HEK293 (cell line): Measurements from ENCODE around the gene CDK5R1.

Experiments
- CTCF ChIA-PET: fragments of 350-600 bp; formaldehyde crosslinking; extraction: SDS; loops from one replicate; lab custom pipeline; 2021; ENCODE audit warnings: antibody characterized with exemption; lab: Yijun Ruan, JAX
- POLR2A ChIA-PET: fragments of 300-600 bp; formaldehyde crosslinking; extraction: SDS; loops from one replicate; lab custom pipeline; 2020; ENCODE audit warnings: antibody characterized with exemption, inconsistent platforms; lab: Yijun Ruan, JAX
- H3K27ac ChIP-seq: fragments of 200-500 bp; sonication (Bioruptor generic); 2 replicates; pipeline ENCODE4 v1.5.1; 2014; ENCODE audit warnings: low read depth, low read length, control low read depth, inconsistent platforms; ENCODE audit errors: extremely low read depth
- H3K36me3 ChIP-seq, 2 experiments: fragments of 200-500 bp in 1 of 2; sonication (Bioruptor generic) in 1 of 2; 1 replicate in 1 of 2; 2 replicates in 1 of 2; pipeline ENCODE4 v1.5.1; 2014 to 2017; ENCODE audit warnings: inconsistent platforms in 2 of 2, low read length in 2 of 2; ENCODE audit not compliant: control insufficient read depth in 2 of 2, insufficient read depth in 1 of 2
- H3K4me1 ChIP-seq: fragments of 200-500 bp; sonication (Bioruptor generic); 2 replicates; pipeline ENCODE4 v1.5.1; 2014; ENCODE audit warnings: mild to moderate bottlenecking, low read length, inconsistent platforms; ENCODE audit not compliant: control insufficient read depth, insufficient read depth
- H3K4me3 ChIP-seq: 2 replicates; pipeline ENCODE4 v1.5.1; 2011; ENCODE audit warnings: low read depth, mild to moderate bottlenecking, control low read depth, low read length, moderate library complexity
- H3K9me3 ChIP-seq: fragments of 200-500 bp; sonication (Bioruptor generic); 2 replicates; pipeline ENCODE4 v1.5.1; 2014; ENCODE audit warnings: low read depth, low read length, inconsistent platforms; ENCODE audit not compliant: control insufficient read depth, insufficient read depth
- GLI2 ChIP-seq: fragments of 450-650 bp; formaldehyde crosslinking; IDR thresholded peaks from 2 replicates; pipeline ENCODE4; 2017; ENCODE audit warnings: missing biosample characterization, missing genetic modification characterization, low read depth, borderline replicate concordance
- GLIS2 ChIP-seq: fragments of 450-650 bp; formaldehyde crosslinking; IDR thresholded peaks from 2 replicates; pipeline ENCODE4 v1.5.1; 2016; ENCODE audit warnings: missing biosample characterization, missing genetic modification characterization
- HOXD13 ChIP-seq: sonication (generic); formaldehyde crosslinking; IDR thresholded peaks from 2 replicates; pipeline ENCODE4 v1.8.0; 2022; ENCODE audit warnings: missing genetic modification reagents, borderline replicate concordance
- KLF1 ChIP-seq: fragments of 450-650 bp; formaldehyde crosslinking; IDR thresholded peaks from 2 replicates; pipeline ENCODE4 v1.5.1; 2016; ENCODE audit warnings: missing biosample characterization, missing genetic modification characterization
- REPIN1 ChIP-seq: fragments of 450-650 bp; formaldehyde crosslinking; IDR thresholded peaks from 2 replicates; pipeline ENCODE4 v1.5.1; 2017; ENCODE audit warnings: missing biosample characterization, missing genetic modification characterization, low read depth
- ZBTB7A ChIP-seq: fragments of 450-650 bp; formaldehyde crosslinking; IDR thresholded peaks from 2 replicates; pipeline ENCODE4 v1.5.1; 2016; ENCODE audit warnings: low read depth, missing biosample characterization, missing genetic modification characterization
- ZEB2 ChIP-seq: fragments of 450-650 bp; formaldehyde crosslinking; IDR thresholded peaks from 2 replicates; pipeline ENCODE4 v1.5.1; 2016; ENCODE audit warnings: missing biosample characterization, missing genetic modification characterization
- ZFHX2 ChIP-seq: fragments of 450-650 bp; formaldehyde crosslinking; conservative IDR thresholded peaks from 2 replicates; pipeline ENCODE4 v1.5.1; 2016; ENCODE audit warnings: missing biosample characterization, missing genetic modification characterization
- ZFP69B ChIP-seq: fragments of 450-650 bp; formaldehyde crosslinking; IDR thresholded peaks from 2 replicates; pipeline ENCODE4 v1.5.1; 2016; ENCODE audit warnings: missing biosample characterization, missing genetic modification characterization
- ZNF155 ChIP-seq: fragments of 450-650 bp; formaldehyde crosslinking; IDR thresholded peaks from 2 replicates; pipeline ENCODE4 v1.5.1; 2016; ENCODE audit warnings: missing biosample characterization, missing genetic modification characterization
- ZNF214 ChIP-seq: fragments of 450-650 bp; formaldehyde crosslinking; IDR thresholded peaks from 2 replicates; pipeline ENCODE4 v1.5.1; 2017; ENCODE audit warnings: missing biosample characterization, mild to moderate bottlenecking, missing genetic modification characterization, borderline replicate concordance
- ZNF221 ChIP-seq: fragments of 450-650 bp; formaldehyde crosslinking; IDR thresholded peaks from 2 replicates; pipeline ENCODE4 v1.5.1; 2017; ENCODE audit warnings: missing biosample characterization, missing genetic modification characterization, borderline replicate concordance
- ZNF24 ChIP-seq: fragments of 450-650 bp; formaldehyde crosslinking; IDR thresholded peaks from 2 replicates; pipeline ENCODE4 v1.5.1; 2016; ENCODE audit warnings: missing biosample characterization, missing genetic modification characterization
- ZNF266 ChIP-seq: fragments of 450-650 bp; formaldehyde crosslinking; IDR thresholded peaks from 2 replicates; pipeline ENCODE4 v1.5.1; 2016; ENCODE audit warnings: missing biosample characterization, missing genetic modification characterization, low read depth
- ZNF394 ChIP-seq: fragments of 450-650 bp; formaldehyde crosslinking; IDR thresholded peaks from 2 replicates; pipeline ENCODE4 v1.5.1; 2016; ENCODE audit warnings: missing biosample characterization, missing genetic modification characterization, mild to moderate bottlenecking, moderate library complexity, borderline replicate concordance
- ZNF416 ChIP-seq: fragments of 450-650 bp; formaldehyde crosslinking; IDR thresholded peaks from 2 replicates; pipeline ENCODE4 v1.5.1; 2016; ENCODE audit warnings: missing biosample characterization, missing genetic modification characterization
- ZNF514 ChIP-seq: fragments of 450-650 bp; formaldehyde crosslinking; IDR thresholded peaks from 2 replicates; pipeline ENCODE4 v1.5.1; 2016; ENCODE audit warnings: missing biosample characterization, missing genetic modification characterization
- ZNF664 ChIP-seq: fragments of 450-650 bp; formaldehyde crosslinking; IDR thresholded peaks from 2 replicates; pipeline ENCODE4 v1.5.1; 2016; ENCODE audit warnings: missing biosample characterization, missing genetic modification characterization
- ZNF670 ChIP-seq: fragments of 450-650 bp; formaldehyde crosslinking; IDR thresholded peaks from 2 replicates; pipeline ENCODE4 v1.5.1; 2016; ENCODE audit warnings: missing biosample characterization, missing genetic modification characterization, low read depth
- ZNF776 ChIP-seq: fragments of 450-650 bp; formaldehyde crosslinking; IDR thresholded peaks from 2 replicates; pipeline ENCODE4 v1.5.0; 2017; ENCODE audit warnings: missing biosample characterization, missing genetic modification characterization, borderline replicate concordance

The CDK5R1 gene

GRCh38 chr17:32516940-32517701, 30.3 kb downstream of the CDK5R1 start (continued):
- TF ChIP-seq ZNF266 (tag by site-specific recombination) = no peak
- no peak for TF ChIP-seq ZNF155
- TF ChIP-seq ZNF664 (tag by site-specific recombination) = no peak

DNA sequence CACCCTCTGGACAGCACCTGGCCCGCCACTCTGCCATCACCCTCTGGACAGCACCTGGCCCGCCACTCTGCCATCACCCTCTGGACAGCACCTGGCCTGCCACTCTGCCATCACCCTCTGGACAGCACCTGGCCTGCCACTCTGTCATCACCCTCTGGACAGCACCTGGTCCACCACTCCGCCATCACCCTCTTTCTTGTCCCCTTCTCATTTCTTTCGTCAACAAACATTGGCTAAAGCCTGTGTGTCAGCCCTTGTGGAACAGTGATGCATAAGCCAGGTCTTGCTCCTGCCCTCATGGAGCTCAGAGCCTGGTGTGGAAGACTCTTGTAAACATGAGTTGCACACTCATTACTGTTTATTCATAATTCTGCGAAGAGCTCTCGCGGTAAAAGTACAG, 31.2 kb downstream of the CDK5R1 start:
- CTCF ChIA-PET = interaction anchor here (0.8 to 1.7 kb wide), 6 partner anchors 17 to 1574 kb away, joined by 3 to 7 read pairs (median 3); partner anchors contain the start of genes CDK5R1 and MYO1D
- POLR2A ChIA-PET = interaction anchor here (1.5 kb wide), 1 partner anchor 33 kb away, joined by 4 read pairs; no protein-coding TSS in a partner anchor
- H3K9me3 ChIP-seq = no peaks in the 10 kb centered on the region
- H3K4me3 ChIP-seq = no peak overlapping the region
- H3K4me1 ChIP-seq = peaks cover 21% of the 10 kb centered on the region
- no peak overlapping the region for H3K27ac ChIP-seq
- H3K36me3 ChIP-seq = no peaks in the 10 kb centered on the region
- TF ChIP-seq ZNF514 (tag by site-specific recombination) (no peak), ZFHX2 (tag by site-specific recombination) (no peak), ZNF670 (tag by site-specific recombination) (no peak), ZFP69B (tag by site-specific recombination) (no peak), ZNF24 (tag by site-specific recombination) (no peak), ZNF221 (tag by site-specific recombination) (no peak), GLI2 (tag by site-specific recombination) (no peak), GLIS2 (tag by site-specific recombination) (no peak)

DNA sequence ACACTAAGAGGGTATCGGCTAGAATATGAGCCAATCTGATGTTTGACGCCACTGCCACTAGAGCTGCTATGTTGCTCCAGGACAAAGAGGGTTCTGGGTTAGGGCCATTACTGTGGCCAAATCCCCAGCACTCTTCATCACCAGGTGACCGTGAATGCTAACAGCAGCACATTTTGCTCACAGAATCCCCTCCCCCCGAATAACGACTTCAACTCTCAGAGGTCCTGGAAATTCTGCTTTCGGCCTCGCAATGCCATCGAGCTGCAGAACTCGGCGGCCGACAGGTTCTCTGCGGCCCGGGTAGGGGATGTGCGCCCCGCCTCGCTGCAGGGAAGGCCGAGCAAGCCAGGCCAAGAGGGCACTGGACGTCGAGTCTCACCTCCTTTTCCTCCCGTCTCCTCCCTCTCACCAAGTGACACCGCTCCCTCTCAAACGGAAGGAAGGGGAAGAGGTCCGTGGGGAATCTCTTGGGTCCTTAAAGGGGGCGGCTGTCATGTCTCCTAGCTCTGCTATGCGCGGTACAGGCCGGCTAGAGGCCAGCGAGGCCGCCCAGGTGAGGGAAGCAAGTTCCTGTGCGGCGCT, 31.9 kb downstream of the CDK5R1 start:
- H3K4me1 ChIP-seq = peaks cover 21% of the 10 kb centered on the region
- H3K9me3 ChIP-seq = no peaks in the 10 kb centered on the region
- CTCF ChIA-PET = interaction anchor here (0.6 to 1.7 kb wide), 5 partner anchors 32 to 1574 kb away, joined by 3 to 7 read pairs (median 3); partner anchors contain the start of gene CDK5R1
- H3K27ac ChIP-seq = peak overlapping the region; percentile 7; the same call in 1 of the 2 replicates
- H3K4me3 ChIP-seq = peak overlapping the region; percentile 35
- no peaks in the 10 kb centered on the region for H3K36me3 ChIP-seq
- POLR2A ChIA-PET = interaction anchor here (0.6 to 1.5 kb wide), 3 partner anchors 8 to 35 kb away, joined by 3 to 4 read pairs (median 3); no protein-coding TSS in a partner anchor
- TF ChIP-seq ZNF776 (tag by site-specific recombination) (no peak), ZEB2 (tag by site-specific recombination) (no peak), ZNF394 (tag by site-specific recombination) (no peak), ZNF416 (tag by site-specific recombination) (no peak), KLF1 (no peak), HOXD13 (CRISPR knock-in tag) (no peak), REPIN1 (no peak), ZNF214 (no peak), ZBTB7A (tag by site-specific recombination) (no peak)
